Measurements from ENCODE around the gene TEKTIP1. TPM values are rescaled to one million over a fixed set of nuclear protein-coding genes. Genes with fewer than 3 reads are reported as not detected.

Gene TEKTIP1
- total and polyA plus RNA-seq, 9 of the 15 experiments (the other 6 are each of a cell fraction or from before 2014, with no cell fraction given) = 0.66 TPM; not detected in 8

DNA sequence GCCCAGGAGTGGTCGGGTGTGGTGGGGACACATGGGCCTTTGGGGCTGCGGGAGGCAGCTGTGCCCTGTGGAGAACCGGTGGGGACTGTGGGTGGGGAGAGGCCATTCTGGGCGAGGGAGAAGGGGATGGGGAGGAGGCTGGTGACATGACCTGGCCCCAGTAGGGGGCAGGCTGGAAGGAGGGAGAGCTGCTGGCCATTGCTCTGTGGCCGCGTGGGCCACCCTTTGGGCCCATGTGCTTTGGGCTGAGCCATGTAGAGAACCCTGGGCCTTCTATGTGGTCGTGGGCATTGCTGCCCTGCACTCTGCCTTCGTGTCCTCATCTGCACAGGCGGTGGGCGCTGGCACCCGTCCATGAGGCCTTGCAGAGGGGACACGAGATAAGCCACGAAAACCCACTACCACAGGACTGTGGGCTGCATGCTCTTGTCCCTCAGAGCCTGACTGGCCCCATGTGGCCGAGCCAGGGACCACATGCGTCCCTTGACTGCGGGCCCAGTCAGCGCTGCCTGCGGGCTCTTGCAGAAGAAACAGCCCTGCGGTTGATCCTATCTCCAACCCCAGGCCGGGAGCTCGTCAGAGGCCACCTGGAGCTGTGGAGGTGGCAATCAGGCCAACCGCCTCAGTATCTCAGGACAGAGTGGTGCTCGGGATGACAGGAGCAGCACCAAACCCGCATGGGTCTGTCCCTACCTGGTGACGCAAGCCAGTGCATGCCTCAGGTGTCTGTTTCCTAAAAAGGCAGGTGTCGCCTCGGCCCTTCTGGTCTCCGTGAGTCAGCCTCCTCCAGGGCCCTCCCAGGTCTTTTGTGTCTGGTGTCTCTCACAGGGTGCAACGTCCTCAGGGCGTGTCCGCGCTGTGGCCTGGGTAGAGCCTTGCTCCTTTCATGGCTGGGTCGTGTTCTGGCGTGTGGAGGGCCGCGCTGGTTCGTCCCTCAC is 18.5 kb upstream of the TEKTIP1 start:
- Histone ChIP-seq H3K9me1 (ENCODE audit: control insufficient read depth, insufficient read depth, low read length) (peaks cover 4% of the 10 kb centered on the region), H3K36me3 (ENCODE audit: control insufficient read depth, insufficient read depth, low read length) (peaks cover 42% of the 10 kb centered on the region; the same call in 1 of the 3 replicates), H3K79me2 (ENCODE audit: control insufficient read depth, insufficient read depth, low read length) (peaks cover 63% of the 10 kb centered on the region), H3K27me3 (ENCODE audit: control insufficient read depth in 2 of 2, insufficient read depth in 2 of 2, low read length in 2 of 2) (no peaks in the 10 kb centered on the region), H2AFZ (ENCODE audit: low read depth, low read length) (peak overlapping the region; percentile 53), H4K20me1 (replicated peaks; ENCODE audit: control insufficient read depth, insufficient read depth, low read length) (peaks cover 12% of the 10 kb centered on the region), H3K4me1 (replicated peaks in 1 of 2; ENCODE audit: control insufficient read depth in 2 of 2, insufficient read depth in 2 of 2, low read length in 2 of 2) (peaks cover 19 to 76% of the 10 kb centered on the region in 2 experiments), H3K4me2 (ENCODE audit: insufficient read depth, low read length) (peak overlapping the region; percentile 78), H3K4me3 (no peak overlapping the region), H3K9ac (ENCODE audit: insufficient read depth in 1 of 2, low read depth in 2 of 2, low read length in 2 of 2) (peak overlapping the region; percentile 49 to 88), H3K9me3 (replicated peaks; ENCODE audit: control insufficient read depth, insufficient read depth, low read depth, low read length) (no peaks in the 10 kb centered on the region), H3K27ac (ENCODE audit: extremely low read depth, low read depth, low read length) (peak overlapping the region; percentile 86)
- peak; percentile 98 for FAIRE-seq
- BruUV-seq (replicated peaks) = no TSS peak
- DNase-seq (ENCODE audit: extremely low read depth in 1 of 4, low spot score in 3 of 4) = peak; percentile 86 to 94 (median 90)
- in situ Hi-C loops (cut with MboI) (no loop called here), intact Hi-C loops (cut with micrococcal nuclease) (loop anchor here (1.0 kb wide), 1 partner anchor 15 kb away; no protein-coding TSS in a partner anchor)
- ChIA-PET CTCF (ENCODE audit: low intra/inter-chr PET ratio) (interaction anchor here (0.6 kb wide), 1 partner anchor 47 kb away, joined by 3 read pairs; no protein-coding TSS in a partner anchor), POLR2A (interaction anchor here (0.6 to 1.9 kb wide), 13 partner anchors 8 to 222 kb away, joined by 3 to 15 read pairs (median 4); partner anchors contain the start of gene TEKTIP1)
- 8% methylated on average over 34 of the region's 37 CpGs for WGBS (ENCODE audit: insufficient coverage, low coverage, missing lambda C conversion rate)
- peak; percentile 97 for ATAC-seq
- TF ChIP-seq ILK (tag; IDR thresholded peaks at IDR 0.05; ENCODE audit: borderline replicate concordance, low read depth) = no peak
- peak; percentile 100 for TF ChIP-seq MAX (CRISPR knock-in tag; IDR thresholded peaks at IDR 0.05)
- TF ChIP-seq NCOA4 (IDR thresholded peaks at IDR 0.05; ENCODE audit: partially characterized antibody) = no peak
- peak in 1 of 2 experiments; percentile 24; a peak in 2 of 4 replicates for TF ChIP-seq KDM1A (IDR thresholded peaks at IDR 0.05)
- TF ChIP-seq ZNF3 (CRISPR knock-in tag; IDR thresholded peaks at IDR 0.05) = no peak
- peak; percentile 50 for TF ChIP-seq SAP30 (IDR thresholded peaks at IDR 0.05; ENCODE audit: borderline replicate concordance, insufficient read depth, low read depth, low read length, poor library complexity, severe bottlenecking)
- TF ChIP-seq, protein P1, sequence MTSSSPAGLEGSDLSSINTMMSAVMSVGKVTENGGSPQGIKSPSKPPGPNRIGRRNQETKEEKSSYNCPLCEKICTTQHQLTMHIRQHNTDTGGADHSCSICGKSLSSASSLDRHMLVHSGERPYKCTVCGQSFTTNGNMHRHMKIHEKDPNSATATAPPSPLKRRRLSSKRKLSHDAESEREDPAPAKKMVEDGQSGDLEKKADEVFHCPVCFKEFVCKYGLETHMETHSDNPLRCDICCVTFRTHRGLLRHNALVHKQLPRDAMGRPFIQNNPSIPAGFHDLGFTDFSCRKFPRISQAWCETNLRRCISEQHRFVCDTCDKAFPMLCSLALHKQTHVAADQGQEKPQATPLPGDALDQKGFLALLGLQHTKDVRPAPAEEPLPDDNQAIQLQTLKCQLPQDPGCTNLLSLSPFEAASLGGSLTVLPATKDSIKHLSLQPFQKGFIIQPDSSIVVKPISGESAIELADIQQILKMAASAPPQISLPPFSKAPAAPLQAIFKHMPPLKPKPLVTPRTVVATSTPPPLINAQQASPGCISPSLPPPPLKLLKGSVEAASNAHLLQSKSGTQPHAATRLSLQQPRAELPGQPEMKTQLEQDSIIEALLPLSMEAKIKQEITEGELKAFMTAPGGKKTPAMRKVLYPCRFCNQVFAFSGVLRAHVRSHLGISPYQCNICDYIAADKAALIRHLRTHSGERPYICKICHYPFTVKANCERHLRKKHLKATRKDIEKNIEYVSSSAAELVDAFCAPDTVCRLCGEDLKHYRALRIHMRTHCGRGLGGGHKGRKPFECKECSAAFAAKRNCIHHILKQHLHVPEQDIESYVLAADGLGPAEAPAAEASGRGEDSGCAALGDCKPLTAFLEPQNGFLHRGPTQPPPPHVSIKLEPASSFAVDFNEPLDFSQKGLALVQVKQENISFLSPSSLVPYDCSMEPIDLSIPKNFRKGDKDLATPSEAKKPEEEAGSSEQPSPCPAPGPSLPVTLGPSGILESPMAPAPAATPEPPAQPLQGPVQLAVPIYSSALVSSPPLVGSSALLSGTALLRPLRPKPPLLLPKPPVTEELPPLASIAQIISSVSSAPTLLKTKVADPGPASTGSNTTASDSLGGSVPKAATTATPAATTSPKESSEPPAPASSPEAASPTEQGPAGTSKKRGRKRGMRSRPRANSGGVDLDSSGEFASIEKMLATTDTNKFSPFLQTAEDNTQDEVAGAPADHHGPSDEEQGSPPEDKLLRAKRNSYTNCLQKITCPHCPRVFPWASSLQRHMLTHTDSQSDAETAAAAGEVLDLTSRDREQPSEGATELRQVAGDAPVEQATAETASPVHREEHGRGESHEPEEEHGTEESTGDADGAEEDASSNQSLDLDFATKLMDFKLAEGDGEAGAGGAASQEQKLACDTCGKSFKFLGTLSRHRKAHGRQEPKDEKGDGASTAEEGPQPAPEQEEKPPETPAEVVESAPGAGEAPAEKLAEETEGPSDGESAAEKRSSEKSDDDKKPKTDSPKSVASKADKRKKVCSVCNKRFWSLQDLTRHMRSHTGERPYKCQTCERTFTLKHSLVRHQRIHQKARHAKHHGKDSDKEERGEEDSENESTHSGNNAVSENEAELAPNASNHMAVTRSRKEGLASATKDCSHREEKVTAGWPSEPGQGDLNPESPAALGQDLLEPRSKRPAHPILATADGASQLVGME (CRISPR knock-in tag; IDR thresholded peaks at IDR 0.05) = no peak
- no peak for TF ChIP-seq ZNF212 (CRISPR knock-in tag; IDR thresholded peaks at IDR 0.05)
- TF ChIP-seq ZNF133 (CRISPR knock-in tag; IDR thresholded peaks at IDR 0.05) = no peak
- TF ChIP-seq ZNF174 (CRISPR knock-in tag; IDR thresholded peaks at IDR 0.05) = no peak
- 0 out of 2 replicates have a peak, but pooled peaks have one; percentile 37 for TF ChIP-seq ZNF584 (CRISPR knock-in tag; IDR thresholded peaks at IDR 0.05; ENCODE audit: low read depth)
- no peak for TF ChIP-seq CCAR2 (IDR thresholded peaks at IDR 0.05; ENCODE audit: low read depth, low read length)
- no peak for TF ChIP-seq ZNF785 (CRISPR knock-in tag; IDR thresholded peaks at IDR 0.05)
- 0 out of 2 replicates have a peak, but pooled peaks have one; percentile 32 for TF ChIP-seq NFE2 (IDR thresholded peaks at IDR 0.05; ENCODE audit: low read depth)

Data from K562 (cell line).